HUDEP-2 (cell line): ENCODE data around the gene INPP5A.
"Not testable (repeated sequence)": the region's sequence is repeated elsewhere in the genome, so short reads cannot be mapped to it uniquely, and the experiment has no call there.

ENCODE experiments used
- DNase-seq, 76 experiments: peaks; one replicate each; lab custom pipeline; 2025; ENCODE audit not compliant: unreplicated experiment in 76 of 76; lab: John Stamatoyannopoulos, UW

INPP5A gene

GRCh38 chr10:132788180-132788830 is 250.7 kb downstream of the INPP5A start:
- DNase-seq: no peak

GRCh38 chr10:132788831-132789219 is 251.2 kb downstream of the INPP5A start:
- no peak for DNase-seq

- DNase-seq: no peak
These were observed 252.1 kb downstream of the INPP5A start for GRCh38 chr10:132789659-132790148.

GRCh38 chr10:132790470-132790869 is 252.9 kb downstream of the INPP5A start:
- no peak for DNase-seq

- no peak for DNase-seq
These were observed 253.6 kb downstream of the INPP5A start for GRCh38 chr10:132790934-132791829.

- DNase-seq: not testable (repeated sequence)
These were observed 254.5 kb downstream of the INPP5A start for GRCh38 chr10:132792099-132792498.

GRCh38 chr10:132792796-132793195 is 255.2 kb downstream of the INPP5A start:
- DNase-seq: no peak

- no peak for DNase-seq
These were observed 255.6 kb downstream of the INPP5A start for GRCh38 chr10:132793213-132793612.

- DNase-seq: no peak
These were observed 256.6 kb downstream of the INPP5A start for GRCh38 chr10:132793871-132794849.

GRCh38 chr10:132796846-132797245 is 259.3 kb downstream of the INPP5A start:
- DNase-seq: no peak

- DNase-seq: not testable (repeated sequence)
These were observed 260.4 kb downstream of the INPP5A start for GRCh38 chr10:132797986-132798385.

- DNase-seq: no peak
These were observed 260.8 kb downstream of the INPP5A start for GRCh38 chr10:132798403-132798802.

- DNase-seq: no peak
These were observed 261.3 kb downstream of the INPP5A start for GRCh38 chr10:132798876-132799275.

- DNase-seq: no peak
These were observed 262.3 kb downstream of the INPP5A start for GRCh38 chr10:132799865-132800264.

GRCh38 chr10:132802048-132802447 is 264.5 kb downstream of the INPP5A start:
- DNase-seq: no peak

GRCh38 chr10:132802694-132803320 is 265.2 kb downstream of the INPP5A start:
- no peak for DNase-seq

GRCh38 chr10:132803416-132804210 is 266.0 kb downstream of the INPP5A start:
- DNase-seq: no peak

- DNase-seq: no peak
These were observed 266.7 kb downstream of the INPP5A start for GRCh38 chr10:132804287-132804686.

GRCh38 chr10:132804785-132805426 is 267.3 kb downstream of the INPP5A start:
- DNase-seq: no peak
